HPDE6-E6E7 (cell line): ENCODE measurements around the gene ANKFN1.
"Not testable (repeated sequence)": the region's sequence is repeated elsewhere in the genome, so short reads cannot be mapped to it uniquely, and the experiment has no call there.

Source experiments
- DNase-seq: peaks from one replicate; pipeline ENCODE4 v3.0.0; 2011; ENCODE audit warnings: missing footprints; ENCODE audit errors: extremely low spot score

The ANKFN1 gene

DNA sequence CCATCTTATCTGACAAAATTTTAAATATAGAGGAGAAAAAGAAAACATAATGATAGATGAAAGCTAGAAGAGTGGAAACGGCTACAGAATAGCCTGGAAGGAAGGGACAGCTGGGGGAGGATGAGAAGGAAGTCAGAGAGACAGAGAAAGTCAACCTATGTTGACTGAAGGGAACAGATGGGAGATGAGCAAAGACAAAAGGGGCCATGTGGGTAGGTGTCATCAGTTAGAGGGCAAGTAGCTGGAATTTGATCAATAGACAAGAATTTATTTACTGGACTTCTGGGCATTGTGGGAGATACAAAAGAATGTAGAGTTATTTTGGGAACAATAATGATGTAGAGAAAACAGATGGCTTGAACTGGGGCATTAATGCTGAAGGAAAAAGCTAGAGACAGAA lies 194.4 kb downstream of the ANKFN1 start:
- DNase-seq, result no peak

DNA sequence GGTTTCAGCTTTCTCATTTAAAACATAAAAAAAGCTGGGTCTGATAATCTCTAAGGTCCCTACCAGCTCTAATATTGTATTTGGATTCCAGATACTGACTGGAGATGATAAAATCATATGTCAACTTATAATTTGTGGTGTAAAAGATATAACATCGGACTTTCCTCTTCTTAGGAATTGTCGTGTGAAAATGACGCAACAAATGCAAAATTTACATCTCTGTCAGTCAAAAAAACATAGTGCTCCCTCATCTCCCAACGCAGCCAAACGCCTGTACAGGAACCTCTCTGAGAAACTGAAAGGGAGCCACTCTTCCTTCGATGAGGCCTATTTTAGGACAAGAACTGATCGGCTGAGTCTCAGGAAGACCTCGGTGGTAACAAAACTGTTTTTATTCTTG lies 197.3 kb downstream of the ANKFN1 start:
- no peak for DNase-seq

DNA sequence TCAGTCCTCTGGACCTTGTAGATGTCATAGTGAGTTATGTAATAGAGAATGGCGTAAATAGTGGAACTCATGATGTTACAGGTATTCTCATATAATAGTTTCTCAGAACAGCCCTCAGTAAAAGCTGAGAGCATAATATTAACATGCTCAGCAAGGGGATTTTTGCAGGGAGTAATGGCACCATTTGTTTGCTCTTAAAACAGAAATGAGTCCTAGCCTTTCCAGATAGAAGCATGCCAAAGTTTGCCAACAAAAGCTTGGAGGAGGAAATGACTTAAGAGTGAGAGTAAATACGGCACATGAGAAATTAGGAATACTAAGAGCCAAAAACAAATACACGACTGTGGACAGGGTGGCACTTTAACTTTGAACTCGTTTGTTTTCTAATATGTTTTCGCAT lies 198.4 kb downstream of the ANKFN1 start:
- DNase-seq, result no peak

DNA sequence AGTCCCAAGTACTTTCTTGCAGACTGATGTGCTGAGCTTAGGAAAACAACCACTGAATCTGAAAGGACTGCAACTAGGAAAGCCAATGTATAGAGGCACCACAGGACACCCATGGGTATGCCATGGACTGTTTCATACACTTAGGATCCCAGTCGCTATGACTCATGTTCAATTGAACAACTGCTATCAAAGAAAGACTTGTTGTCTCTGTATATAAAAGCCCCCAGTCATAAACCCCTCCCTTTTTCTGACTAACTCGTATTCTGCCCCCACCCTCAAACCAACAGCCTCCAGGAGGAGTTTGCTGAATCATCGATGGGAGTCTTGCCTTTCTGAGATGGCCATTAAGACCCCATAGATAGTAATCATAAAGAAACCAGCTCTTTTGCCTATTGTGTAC lies 205.4 kb downstream of the ANKFN1 start:
- DNase-seq, result no peak

DNA sequence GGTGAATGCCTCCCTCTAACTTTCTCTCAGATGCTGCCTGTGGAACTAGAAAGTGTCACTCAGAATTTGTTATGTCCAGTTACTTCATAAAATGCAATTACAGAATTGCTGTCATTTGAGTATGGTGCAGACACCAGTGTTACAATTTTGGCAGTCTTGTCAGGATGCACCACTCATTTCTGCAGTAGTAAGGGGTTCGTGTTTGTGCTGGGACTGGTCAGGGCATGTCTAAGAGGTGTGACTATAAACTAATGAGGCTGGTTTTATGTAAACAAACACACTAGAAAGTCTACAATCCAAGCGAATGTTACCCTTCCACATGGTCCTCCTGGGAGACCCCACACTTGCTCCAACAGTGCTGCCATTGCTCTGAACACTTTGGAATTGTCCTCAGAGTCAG lies 206.2 kb downstream of the ANKFN1 start:
- no peak for DNase-seq

DNA sequence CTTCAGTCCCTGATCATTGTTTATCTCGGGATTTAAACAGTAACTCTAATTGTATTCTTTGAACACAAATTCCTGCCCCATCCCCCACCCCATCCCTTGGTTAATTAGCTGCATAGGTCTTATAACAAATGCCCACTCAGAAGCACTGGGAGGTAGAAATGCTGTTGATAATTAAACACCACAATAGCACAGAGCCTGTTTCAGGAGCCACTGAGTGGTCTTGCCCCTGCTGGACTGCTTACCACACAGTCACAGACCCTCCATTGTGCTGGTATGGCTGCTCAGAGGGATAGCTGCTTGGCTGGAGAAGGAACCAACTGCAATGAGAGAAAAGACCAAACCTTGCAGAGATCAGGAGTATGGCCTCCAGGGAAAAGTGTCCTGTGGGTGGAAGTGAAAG lies 214.1 kb downstream of the ANKFN1 start:
- no peak for DNase-seq

DNA sequence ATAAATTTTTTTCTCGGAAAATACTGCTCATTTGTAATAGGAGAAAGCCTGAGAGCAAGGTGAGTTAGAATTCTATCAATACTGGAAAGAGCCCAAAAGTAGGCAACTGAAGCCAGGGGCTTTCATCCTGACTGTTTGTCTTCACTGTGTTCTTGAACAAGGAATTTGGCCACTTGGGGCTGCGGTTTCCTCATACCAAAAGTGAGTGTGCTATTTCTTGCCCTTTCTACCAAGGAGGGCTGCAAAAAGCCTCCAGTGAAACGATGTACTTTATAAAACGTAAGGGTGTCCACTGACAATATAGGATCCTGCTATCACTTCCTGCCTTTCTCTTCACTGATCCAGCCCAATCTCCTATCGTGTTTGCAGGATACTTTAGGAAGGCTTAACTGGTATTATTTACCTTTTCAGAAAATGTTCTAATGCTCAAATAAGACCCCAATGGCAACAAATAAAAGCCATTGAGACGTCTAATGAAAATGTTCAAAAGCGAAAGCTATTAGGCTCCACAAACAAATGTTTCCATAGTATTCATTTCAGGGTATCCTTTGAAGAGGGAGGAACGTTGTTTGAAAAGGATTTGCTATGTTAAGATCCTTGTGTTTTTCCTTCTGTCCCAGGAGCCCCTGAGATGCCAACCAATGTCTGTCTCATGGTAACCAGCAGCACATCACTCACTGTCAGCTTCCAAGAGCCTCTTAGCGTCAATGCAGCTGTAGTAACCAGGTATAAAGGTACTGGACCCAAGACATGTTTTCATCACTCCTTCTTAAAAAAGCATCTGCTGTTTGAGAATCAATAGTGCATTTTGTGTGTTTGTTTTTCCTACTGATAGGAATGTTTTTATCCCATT lies 220.9 kb downstream of the ANKFN1 start:
- no peak for DNase-seq

DNA sequence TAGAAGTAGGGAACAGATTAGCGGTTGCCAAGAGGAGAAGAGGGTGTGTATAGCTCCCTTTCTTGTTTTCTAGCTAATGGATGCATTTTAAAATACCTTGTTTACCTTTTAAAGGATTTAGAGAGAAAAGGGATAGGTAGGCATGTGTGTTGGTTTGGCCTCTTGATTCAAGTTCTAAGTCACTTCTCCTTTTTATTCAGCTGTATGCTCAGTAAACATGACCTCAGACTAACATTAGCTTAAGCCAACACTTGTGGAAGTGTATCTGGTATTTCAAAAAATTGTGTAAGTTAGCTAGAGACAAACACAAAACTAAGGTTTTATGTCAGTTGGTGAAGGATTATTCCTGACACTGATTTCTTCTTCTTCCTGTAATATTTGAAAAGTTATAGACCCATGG lies 236.1 kb downstream of the ANKFN1 start:
- no peak for DNase-seq

DNA sequence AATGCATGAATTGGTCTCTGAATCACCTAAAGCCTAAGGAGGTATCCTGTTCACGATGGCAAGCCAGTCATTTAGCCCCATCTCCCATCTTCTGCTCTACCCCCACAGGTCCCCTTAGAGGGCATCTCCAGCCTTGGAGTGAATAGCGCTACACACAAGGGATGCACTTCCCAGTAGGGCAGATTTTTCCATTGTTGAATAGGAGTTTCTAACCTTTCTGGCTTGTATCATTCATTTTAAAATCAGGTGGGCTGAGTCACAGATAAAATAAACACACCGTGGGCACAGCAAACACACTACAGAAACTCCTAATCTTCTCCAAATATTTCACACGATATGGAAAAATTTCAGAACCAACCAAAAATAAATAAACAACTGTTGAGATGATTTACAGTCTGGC lies 239.0 kb downstream of the ANKFN1 start:
- no peak for DNase-seq

DNA sequence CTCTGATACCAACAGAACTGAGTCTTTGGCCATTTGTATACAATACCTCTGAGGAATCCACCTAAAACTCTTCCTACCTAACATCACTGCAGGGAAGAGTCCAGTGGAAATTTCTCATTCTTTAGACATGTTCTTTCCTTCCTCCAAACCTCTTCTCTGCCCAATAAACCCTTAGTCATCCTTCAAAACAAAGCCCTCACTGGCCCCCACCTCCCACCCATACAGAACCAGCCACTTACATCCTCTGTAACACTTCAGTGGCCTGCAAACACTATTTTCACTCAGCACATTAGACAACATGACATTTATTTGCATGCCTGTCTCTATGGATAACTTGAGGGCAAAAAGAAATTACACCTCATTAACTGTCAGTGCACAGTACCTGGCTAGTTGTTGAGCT lies 239.9 kb downstream of the ANKFN1 start:
- DNase-seq, result no peak

DNA sequence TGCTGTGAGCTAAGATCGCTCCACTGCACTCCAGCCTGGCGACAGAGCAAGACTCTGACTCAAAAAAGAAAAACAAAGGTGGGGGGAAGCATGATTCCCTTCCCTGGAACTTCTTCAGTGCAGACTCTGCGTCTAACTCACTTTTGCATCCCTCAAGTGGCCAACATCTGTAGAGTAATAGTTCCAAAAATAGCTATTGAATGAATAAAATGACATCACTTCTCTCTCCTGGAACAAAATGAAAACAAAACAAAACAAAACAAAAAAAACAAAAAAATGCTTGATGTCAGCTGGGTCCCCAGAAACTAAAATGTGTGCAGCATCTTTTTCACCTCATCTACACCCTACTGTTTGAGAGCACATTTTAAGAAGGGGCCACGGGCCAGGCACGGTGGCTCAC lies 242.5 kb downstream of the ANKFN1 start:
- DNase-seq, result no peak

DNA sequence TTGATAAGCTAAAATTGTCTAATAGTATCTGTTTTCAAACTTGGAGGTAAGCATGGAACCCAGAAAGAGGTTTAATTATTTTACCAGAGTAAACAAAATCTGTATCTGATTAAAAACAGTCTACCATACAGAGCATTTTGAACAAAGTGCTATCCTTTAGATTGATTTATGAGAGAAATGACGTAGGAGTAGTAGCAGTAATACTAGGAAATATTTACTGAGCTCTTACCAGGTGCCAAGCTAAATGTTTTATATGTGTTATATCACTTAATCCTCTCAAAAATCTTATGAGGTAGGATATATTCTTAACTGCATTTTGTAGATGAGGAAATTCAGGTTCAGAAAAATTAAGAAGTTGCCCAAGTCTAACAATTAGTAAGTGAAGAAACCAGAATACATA lies 253.8 kb downstream of the ANKFN1 start:
- DNase-seq, result no peak

DNA sequence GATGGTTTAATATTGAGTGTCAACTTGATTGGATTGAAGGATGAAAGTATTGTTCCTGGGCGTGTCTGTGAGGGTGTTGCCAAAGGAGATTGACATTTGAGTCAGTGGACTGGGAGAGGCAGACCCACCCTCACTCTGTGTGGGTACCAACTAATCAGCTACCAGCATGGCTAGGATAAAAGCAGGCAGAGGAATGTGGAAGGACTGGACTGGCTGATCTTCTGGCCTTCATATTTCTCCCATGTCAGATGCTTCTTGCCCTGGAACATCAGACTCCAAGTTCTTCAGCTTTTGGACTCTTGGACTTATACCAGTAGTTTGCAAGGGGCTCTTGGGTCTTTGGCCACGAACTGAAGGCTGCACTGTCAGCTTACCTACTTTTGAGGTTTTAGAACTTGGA lies 259.1 kb downstream of the ANKFN1 start:
- not testable (repeated sequence) for DNase-seq

DNA sequence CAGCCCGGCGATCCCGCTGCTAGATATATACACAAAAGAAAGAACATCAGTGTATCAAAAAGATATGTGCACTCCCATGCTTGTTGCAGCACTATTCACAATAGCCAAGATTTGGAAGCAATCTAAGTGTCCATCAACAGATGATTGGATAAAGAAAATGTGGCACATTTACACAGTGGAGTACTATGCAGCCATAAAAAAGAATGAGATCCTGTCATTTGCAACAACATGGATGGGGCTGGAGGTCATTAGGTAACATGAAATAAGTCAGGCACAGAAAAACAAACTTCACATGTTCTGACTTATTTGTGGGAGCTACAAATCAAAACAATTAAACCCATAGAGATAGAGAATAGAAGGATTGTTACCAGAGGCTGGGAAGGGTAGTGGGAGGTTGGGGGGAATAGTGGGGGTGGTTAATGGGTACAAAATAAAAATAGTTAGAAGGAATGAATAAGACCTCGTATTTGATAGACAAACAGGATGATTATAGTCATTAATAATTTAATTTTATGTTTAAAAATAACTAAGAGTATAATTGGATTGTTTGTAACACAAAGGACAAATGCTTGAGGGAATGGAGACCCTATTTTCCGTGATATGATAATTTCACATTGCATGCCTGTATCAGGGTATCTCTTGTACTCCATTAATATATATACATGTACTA lies 263.5 kb downstream of the ANKFN1 start:
- no peak for DNase-seq

DNA sequence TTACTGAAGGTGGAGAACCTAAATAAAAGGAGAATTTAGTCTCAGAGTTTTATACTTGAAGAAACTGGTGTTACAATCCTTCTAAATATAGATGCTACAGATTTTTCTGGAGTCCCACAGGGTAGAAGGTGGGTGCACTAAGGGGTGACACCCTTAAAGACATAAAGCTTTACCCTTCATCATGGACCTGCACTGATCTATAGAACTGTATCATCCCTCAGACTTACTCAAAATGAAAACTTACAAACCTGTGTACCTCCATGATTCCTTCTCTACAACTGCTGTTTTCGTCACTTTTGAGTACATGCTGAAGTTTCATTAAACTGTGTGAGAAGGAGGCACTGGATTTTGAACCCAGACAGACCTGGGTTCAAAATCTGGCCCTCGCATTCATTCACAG lies 270.7 kb downstream of the ANKFN1 start:
- no peak for DNase-seq

DNA sequence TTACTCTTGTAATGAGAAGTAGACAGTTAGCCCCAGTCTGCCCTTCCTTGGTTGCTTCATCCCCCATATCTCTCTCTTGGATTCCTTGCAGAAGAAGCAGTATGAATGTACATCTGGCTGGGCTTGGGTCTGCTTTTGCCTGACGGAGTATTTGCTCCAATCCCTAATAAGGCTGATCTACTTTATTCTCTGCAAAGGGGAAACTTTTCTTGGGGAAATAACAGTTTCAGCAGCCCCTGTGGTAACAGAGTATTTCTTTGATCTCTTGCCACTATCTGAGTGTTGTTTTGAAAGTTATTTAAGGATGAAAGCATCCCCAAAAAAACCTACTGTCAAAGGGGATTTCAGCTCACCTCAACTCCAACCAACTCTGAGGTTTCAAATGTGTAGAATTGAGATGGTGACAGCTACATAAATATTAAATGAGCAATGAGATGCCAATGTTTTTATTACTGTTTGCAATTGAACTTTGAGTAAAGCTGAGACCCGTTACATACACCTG lies 271.3 kb downstream of the ANKFN1 start:
- DNase-seq, result no peak

DNA sequence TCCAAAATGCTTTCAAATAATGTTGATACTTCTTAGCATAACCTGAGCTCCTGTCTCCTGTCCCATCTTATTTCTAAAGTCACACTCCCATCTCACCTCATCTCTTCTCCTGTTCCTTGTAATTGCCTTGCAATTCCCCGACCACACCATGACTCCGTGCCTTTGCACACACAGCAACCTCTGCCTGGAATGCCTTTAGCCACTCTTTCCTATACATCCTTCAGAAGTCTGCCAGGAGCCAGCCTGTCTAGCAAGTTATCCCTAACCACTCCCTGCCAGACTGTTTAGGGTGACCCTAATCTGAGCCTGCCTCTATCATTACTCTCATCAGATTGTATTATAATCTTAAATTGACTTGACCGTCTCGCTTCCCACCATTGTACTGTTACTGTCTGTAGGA lies 272.2 kb downstream of the ANKFN1 start:
- no peak for DNase-seq

DNA sequence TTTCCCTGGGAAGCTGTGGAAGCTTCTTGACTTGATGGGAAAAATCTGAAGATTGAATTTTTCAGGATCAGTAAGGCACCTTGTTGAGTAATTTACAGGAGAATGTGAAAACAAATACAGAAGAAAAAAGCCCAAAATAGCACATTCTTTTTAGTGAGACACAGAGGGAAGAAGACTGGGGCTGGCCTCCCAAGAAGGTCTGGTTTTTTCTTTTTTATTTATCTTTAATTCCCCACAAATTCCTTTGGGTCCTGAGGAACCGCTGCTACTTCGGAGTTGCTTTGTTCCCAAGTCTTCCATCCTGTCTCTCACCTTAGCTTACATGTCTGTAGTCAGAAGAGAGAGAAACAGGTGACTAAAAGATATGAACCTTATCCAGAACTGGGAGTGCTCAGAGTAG lies 273.6 kb downstream of the ANKFN1 start:
- DNase-seq, result no peak

DNA sequence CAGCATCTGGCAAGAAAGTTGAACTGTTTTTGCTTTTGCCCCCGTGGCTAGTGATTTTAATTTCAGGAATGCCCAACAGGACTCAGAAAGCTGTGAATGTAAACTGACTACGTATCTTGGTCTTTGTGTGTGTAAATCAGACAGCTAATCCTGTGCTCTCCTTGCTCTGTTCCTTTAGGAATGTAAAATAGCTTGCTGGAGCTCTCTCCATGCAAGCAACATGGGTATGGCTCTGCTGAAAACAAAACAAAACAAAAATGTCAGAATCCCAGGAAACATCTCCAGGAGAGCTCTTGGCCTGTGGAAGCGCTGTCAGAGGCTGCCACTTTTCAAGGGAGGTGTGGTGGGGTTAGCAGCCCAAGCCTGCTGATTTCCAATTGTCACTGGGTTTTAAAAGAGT lies 278.5 kb downstream of the ANKFN1 start:
- DNase-seq, result no peak

DNA sequence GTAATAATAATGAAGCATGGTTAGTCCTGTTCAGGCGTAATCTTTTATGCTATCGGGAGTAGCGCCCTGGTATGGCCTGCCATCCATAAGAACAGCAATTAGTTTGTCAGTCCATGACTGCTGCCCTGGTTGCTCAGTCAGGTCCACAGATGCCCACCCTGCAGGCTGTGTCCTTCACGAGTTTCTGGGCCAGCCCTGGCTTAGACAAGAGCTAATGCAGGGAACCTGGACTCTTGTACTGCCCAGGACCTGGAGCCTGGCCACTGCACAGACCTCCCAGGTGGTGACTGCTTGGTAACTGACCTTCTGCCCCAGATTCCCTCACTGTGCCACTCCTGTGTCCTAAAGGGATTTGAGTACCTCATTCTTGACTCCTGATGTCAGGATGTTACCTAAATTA lies 279.2 kb downstream of the ANKFN1 start:
- no peak for DNase-seq

DNA sequence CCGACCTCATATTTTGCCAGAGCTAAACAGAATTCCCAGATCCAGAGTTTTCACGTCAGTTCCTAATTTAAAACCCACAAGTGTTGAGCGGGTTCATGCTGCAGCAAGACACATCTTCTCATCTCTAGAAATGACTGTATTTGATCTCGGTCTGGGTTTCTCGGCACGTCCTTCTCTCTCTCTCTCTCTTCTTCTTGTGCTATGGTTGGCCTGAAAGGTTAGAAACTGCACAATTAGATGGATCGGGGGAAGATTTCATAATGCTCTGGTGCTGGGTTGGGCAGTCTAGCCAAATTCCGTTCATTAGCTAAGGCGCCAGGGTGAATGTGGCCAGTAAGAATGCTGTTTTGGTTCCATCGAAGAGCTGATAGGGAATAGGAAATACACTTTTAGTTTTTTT lies 281.3 kb downstream of the ANKFN1 start:
- no peak for DNase-seq

DNA sequence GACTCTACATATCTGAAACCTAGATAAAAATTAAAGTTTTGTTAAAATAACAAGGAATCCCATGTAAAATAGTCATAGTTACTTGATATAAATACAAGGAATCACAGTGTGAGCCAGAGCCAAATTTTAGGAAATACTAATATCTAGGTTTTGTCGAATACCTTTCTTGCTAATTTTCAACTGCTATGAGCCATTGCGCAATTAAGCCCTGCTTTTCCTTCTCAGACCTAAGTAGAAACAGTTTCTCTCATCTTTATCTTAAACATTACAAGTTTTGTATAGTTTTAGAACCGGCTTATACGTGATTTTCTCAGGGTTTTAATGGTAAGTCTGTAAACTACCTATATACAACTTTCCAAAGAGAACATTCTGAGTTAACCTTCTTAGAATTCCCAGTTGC lies 282.9 kb downstream of the ANKFN1 start:
- DNase-seq, result no peak

DNA sequence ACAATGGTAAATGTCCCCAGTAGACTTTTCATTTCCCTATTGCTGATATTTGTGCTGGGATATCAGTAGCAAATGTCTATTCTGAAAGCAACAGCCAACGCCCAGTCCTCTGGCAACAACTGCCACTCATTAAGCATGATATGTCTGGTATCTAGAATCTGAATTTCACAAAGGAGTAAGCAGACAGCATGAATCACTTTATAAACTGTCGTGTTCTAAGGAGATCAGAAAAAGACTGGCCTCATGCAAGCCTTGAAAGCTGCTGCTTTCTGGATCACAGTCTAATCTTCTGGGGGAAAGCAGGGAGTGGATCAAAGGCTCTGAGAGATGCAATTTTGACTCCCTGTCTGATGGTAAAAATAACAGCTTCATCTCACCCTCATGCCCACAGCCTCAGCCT lies 287.1 kb downstream of the ANKFN1 start:
- DNase-seq, result no peak
